ENCODE data around the gene PDX1.

GRCh38 chr13:27969082-27969865 lies 49.5 kb downstream of the PDX1 start, which contains the start of gene CDX2:
- TF ChIP-seq EP300 (IDR thresholded peaks at IDR 0.05; ENCODE audit: low read depth in 2 of 2, low read length in 2 of 2) (no peak), EP300 (CRISPR knock-in tag; IDR thresholded peaks at IDR 0.05; ENCODE audit: borderline replicate concordance) (no peak), GABPA (IDR thresholded peaks at IDR 0.05; ENCODE audit: low read depth, low read length) (no peak), GABPA (CRISPR knock-in tag; IDR thresholded peaks at IDR 0.05; ENCODE audit: low read depth) (no peak), POLR2A (IDR thresholded peaks at IDR 0.05; ENCODE audit: insufficient read depth in 1 of 2, low read depth in 2 of 2, low read length in 2 of 2) (no peak), PHF20 (CRISPR knock-in tag; IDR thresholded peaks at IDR 0.05) (no peak), ZNF792 (CRISPR knock-in tag; IDR thresholded peaks at IDR 0.05) (no peak), ZNF160 (CRISPR knock-in tag; IDR thresholded peaks at IDR 0.05) (no peak), RBAK (CRISPR knock-in tag; IDR thresholded peaks at IDR 0.05) (no peak), EZH2 (conservative IDR thresholded peaks at IDR 0.05; ENCODE audit: low read depth, low read length) (peak; percentile 66), CBX5 (CRISPR knock-in tag; IDR thresholded peaks at IDR 0.05; ENCODE audit: borderline replicate concordance) (no peak)
